ENCODE results near the gene MAPK8IP1.
A peak's percentile ranks its signal among the peaks of the same experiment; 100 is the strongest.

GRCh38 chr11:45859661-45860140 lies 25.8 kb upstream of the MAPK8IP1 start:
- TF ChIP-seq MAX (IDR thresholded peaks at IDR 0.05) (peak; percentile 68), CTCF (IDR thresholded peaks at IDR 0.05; ENCODE audit: low read depth, low read length, missing input control) (no peak), TAF1 (conservative IDR thresholded peaks at IDR 0.05) (no peak), REST (IDR thresholded peaks at IDR 0.05) (peak; percentile 77), GABPA (IDR thresholded peaks at IDR 0.05 in 1 of 2, conservative IDR thresholded peaks at IDR 0.05 in 1 of 2) (peak in 1 of 2 donors; percentile 32), JUND (IDR thresholded peaks at IDR 0.05) (peak; percentile 17 to 74), YY1 (IDR thresholded peaks at IDR 0.05) (peak; percentile 74), EGR1 (IDR thresholded peaks at IDR 0.05; ENCODE audit: low read depth in 2 of 2) (peak in 1 of 2 donors; percentile 58)
